Caki2 (cell line): ENCODE measurements around the gene SMIM10. TPM values are rescaled to one million over a fixed set of nuclear protein-coding genes. Genes with fewer than 3 reads are reported as not detected.
"Not testable (repeated sequence)": the region's sequence is repeated elsewhere in the genome, so short reads cannot be mapped to it uniquely, and the experiment has no call there.

Experiments used
- DNase-seq: peaks from one replicate; pipeline ENCODE4 v3.0.0-alpha.2; 2015; ENCODE audit warnings: low read depth
- in situ Hi-C: cut with HindIII; loops from 2 replicates; pipeline ENCODE4 v1.10.0; 2016; ENCODE audit warnings: low sequenced_read_pairs, low pct_unique_long_range_greater_than_20kb, mixed read lengths
- total RNA-seq: library from RNA; depleted of rRNA; stranded (reverse); fragments of >200 nt; shearing (Covaris generic); gene quantifications from 2 replicates; pipeline ENCODE4 v1.2.3, GENCODE V29; 2014; ENCODE audit warnings: low replicate concordance; rRNA removed

SMIM10 gene
- total RNA-seq, 1 experiment from 2014 or later, result 20.0 TPM

GRCh38 chrX:135006187-135006586 lies 15.4 kb downstream of the SMIM10 start:
- in situ Hi-C loops, result no loop called here
- DNase-seq, result no peak

- in situ Hi-C loops, result no loop called here
- no peak for DNase-seq
Observed at GRCh38 chrX:135009057-135009610, 18.3 kb downstream of the SMIM10 start.

- in situ Hi-C loops, result no loop called here
- DNase-seq, result no peak
Observed at GRCh38 chrX:135009838-135010237, 19.0 kb downstream of the SMIM10 start.

GRCh38 chrX:135010921-135011320 lies 20.1 kb downstream of the SMIM10 start:
- DNase-seq, result no peak
- in situ Hi-C loops, result no loop called here

GRCh38 chrX:135015523-135016245 lies 24.9 kb downstream of the SMIM10 start:
- in situ Hi-C loops, result no loop called here
- no peak for DNase-seq

GRCh38 chrX:135019890-135020289 lies 29.1 kb downstream of the SMIM10 start:
- in situ Hi-C loops, DNase-seq: not testable (repeated sequence)

GRCh38 chrX:135023791-135024190 lies 33.0 kb downstream of the SMIM10 start:
- DNase-seq, in situ Hi-C loops: not testable (repeated sequence)

GRCh38 chrX:135024526-135024925 lies 33.7 kb downstream of the SMIM10 start:
- in situ Hi-C loops, result no loop called here
- no peak for DNase-seq

- DNase-seq, in situ Hi-C loops: not testable (repeated sequence)
Observed at GRCh38 chrX:135030207-135030963, 39.6 kb downstream of the SMIM10 start.

GRCh38 chrX:135041149-135042123 lies 50.6 kb downstream of the SMIM10 start:
- DNase-seq, in situ Hi-C loops: not testable (repeated sequence)

Other genes with a start within 250 kb of the SMIM10 start
- 6.8 and 8.4 TPM in 2 replicates for gene PABIR2, start 193.8 kb upstream of the SMIM10 start, total RNA-seq
- 22.7 and 36.0 TPM in 2 replicates for gene MOSPD1, start 75.7 kb upstream of the SMIM10 start, total RNA-seq
- gene RTL8B, start 31.6 kb downstream of the SMIM10 start, total RNA-seq, result 8.2 and 14.2 TPM in 2 replicates
- gene RTL8C, start 41.4 kb downstream of the SMIM10 start, total RNA-seq, result 43.8 and 45.1 TPM in 2 replicates
- 2.1 TPM in 1 of 2 replicates, not detected in the other for gene RTL8A, start 61.1 kb downstream of the SMIM10 start, total RNA-seq
- gene SMIM10L2B, start 107.7 kb downstream of the SMIM10 start, total RNA-seq, result 2.1 and 3.5 TPM in 2 replicates
- not detected in 2 replicates for gene ETDB, start 129.5 kb downstream of the SMIM10 start, total RNA-seq
- not detected in 2 replicates for gene CT55, start 180.4 kb downstream of the SMIM10 start, total RNA-seq